HG03097 (cell line): ENCODE data around the gene SEC24B.
"Not testable (repeated sequence)": the region's sequence is repeated elsewhere in the genome, so short reads cannot be mapped to it uniquely, and the experiment has no call there.

Experiments used
- ATAC-seq: cut with Tn5 transposase; IDR thresholded peaks from one replicate; pipeline ENCODE4 v1.9.1; 2021; ENCODE audit not compliant: unreplicated experiment, low FRiP score

The SEC24B gene

DNA sequence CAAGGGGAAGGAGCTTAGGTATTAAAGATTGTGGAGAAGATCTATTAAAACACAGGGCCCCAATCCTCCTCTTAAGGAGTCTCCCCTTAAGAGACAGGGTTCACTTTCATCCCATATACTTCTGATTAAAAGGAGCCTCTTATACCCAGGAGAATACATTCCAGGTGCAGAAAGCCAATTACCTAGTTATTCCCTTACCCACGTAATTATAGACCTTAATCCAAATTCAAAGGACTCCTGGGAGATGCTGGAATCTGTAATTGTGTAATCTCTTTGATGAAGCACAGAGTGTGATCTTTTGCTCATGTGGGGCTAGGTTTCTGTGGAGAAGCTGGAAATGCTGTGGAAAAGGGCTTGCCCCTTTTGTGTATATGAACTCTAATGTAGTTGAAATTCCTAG lies 1.4 kb upstream of the SEC24B start:
- ATAC-seq, result no peak

DNA sequence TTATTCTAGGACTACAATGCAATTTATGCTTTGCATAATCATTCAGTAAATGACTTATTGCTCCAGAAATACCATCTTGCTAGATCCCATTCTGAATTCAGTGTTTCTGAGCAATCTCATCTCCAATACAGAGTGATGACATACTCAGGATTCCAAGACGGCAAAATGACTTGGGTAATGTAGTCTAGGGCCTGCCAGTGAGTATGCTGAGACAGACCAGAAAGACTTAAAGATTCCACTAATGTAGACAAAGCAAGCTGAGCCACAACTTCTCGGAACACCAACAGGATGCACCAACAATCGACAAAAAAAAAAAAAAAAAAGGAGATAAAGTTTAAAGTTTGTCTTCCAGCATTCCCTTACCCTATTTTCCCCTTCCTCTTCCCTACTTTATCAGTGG lies 919 bp upstream of the SEC24B start:
- ATAC-seq, result no peak

DNA sequence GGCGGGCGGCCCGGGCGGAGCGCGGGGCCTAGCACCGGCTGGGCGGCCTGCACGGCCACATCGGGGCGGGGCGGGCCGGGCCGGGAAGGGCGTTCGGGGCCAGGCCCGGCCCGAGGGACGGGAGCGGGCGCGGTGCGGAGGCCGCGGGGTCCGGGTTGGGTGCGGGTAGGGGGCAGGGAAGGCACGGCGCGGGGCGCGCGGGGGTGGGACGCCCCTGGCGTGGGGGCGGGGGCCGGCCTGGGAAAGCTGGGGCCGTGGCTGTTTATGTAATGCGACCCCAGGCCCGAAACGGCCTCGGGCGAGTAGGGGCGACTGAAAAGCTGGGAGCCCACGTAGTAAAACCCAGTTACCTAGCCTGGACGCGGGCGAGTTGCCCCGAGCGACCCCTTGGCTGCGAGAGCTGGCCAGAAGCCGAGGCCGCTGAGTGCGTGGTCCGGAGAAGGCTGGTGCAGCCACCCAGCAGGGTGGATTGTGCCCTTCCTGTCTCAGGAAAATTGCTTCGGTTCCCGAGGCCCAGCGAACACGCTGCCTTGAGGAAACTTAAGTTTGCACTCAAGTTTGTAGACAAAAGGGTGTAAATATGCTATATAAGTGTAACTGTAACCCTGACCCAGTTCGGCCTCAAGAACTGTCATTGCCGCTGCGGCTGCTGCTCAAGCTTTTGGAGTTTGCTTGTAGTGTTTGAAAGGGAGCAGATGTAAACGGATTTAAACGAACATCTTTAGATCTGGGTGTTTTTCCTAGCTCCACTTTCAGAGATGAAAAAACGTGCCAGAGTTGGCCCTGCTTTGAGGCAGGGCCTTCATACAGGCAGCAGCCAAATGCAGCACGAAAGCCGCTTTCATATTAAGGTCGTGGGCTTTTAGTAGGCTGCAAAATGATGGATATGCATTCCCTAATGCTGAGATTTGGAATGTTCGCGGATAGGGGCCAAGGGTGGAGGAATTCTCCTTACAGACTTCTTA lies 674 bp downstream of the SEC24B start:
- ATAC-seq, result peak; percentile 40

DNA sequence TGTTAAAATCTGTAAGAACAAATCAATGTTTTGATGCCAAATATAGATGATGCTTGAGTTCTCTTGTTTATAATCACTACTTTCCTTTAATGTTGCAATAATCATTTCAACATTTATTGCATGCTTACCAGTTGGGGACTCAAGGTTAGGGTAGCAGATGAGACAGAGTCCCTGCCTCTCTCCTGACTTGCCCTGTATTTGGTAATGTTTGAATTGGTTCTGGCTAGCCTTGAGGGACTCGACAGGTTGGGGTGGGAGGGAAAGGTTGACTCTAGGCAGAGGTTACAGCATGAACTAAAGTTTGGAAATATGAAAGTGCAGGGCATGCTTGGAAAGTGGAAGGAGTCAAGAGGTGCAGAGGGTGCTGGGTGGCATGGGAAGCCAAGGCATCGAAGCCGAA lies 2.0 kb downstream of the SEC24B start:
- no peak for ATAC-seq

DNA sequence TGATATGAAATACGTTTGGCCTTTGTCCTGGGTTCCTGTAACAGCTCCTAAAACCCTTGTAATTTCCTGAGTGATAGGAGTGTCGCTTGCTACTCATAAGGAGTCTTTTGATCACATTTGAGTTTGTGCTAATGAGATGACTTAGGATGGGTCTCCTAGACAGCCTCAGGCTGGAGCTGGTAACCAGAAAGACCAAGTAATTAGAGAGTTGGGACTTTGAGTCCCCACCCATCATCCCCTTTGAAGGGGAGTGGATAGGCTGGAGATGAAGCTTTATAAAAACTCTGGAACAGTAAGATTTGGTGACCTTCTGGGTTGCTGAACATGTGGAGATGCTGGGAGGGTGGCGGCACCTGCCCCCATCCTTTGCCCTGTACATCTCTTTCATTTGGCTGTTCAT lies 2.9 kb downstream of the SEC24B start:
- no peak for ATAC-seq

DNA sequence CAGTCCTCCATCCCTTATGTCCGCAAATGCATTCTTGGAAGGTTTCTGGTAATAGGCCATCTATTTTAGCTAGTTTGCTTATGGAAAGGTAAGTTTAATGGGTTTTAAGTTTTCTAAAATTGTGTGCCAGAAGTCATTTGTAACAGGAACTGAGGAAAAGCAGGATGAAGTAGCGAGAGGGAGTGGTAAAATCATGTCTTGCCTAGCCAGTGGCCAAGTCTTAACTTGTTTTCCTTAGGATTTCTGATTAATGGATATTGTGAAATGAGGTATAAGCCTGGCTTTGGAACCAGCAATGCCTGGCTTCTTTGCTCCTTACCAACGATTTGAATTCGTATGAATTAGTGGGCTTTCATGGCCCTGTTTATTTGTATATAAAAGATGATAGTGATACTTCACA lies 7.3 kb downstream of the SEC24B start:
- ATAC-seq, result no peak

DNA sequence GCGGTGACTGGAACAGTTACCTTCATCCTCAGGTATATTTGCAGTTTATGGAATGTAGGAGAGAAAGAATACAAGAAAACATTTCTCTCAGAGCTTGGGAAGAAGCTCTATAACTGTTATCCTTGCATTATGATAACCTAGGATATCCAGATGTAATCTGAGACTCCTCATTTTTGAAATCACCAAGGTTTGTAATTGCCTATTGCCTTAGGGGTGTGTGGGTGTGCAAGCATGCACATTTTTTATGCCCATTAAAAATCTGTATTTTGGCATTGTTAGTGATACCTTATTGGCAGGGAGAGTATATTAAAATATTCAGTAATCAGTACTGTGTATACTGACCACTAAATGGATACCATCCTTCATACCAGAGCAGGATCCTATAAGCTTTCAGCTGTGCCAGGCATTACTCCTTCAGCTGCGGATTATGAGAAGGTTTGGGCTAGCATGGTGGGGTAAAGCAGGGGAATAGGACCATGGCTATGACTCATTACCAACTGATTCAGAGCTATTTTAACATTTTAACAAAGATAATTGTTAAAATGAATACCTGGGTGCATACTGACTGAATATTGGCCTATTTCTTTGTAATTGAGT lies 8.3 kb downstream of the SEC24B start:
- ATAC-seq, result no peak

DNA sequence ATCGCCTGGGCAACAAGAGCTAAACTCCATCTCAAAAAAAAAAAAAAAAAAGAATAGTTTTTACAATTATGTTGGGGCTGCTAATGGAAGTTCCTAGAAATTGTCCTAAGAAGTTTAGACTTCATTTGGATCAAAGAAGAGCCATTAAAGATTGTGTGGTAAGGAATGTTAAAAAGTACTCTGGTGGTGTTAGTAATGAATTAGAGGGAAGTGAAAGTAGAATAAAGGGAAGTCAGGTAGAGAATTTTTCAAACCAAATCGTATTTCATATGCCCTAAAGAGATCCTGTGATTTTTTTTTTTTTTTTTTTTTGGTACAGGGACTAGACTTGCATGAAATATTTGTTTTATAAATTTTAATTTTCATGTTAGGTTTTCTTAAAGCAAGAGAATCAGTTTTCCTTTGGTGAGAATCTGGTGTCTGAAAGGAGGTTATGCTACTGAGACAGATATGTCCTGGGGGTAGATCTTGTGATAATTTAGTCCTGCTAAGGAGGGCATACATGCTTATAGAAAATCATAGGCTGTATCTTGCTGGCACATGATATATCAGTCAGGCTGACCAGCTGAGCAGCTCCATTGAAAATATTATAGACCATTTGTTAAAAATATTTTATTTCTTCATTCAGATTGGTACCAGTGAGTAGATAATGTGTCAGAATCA lies 10.7 kb downstream of the SEC24B start:
- no peak for ATAC-seq

DNA sequence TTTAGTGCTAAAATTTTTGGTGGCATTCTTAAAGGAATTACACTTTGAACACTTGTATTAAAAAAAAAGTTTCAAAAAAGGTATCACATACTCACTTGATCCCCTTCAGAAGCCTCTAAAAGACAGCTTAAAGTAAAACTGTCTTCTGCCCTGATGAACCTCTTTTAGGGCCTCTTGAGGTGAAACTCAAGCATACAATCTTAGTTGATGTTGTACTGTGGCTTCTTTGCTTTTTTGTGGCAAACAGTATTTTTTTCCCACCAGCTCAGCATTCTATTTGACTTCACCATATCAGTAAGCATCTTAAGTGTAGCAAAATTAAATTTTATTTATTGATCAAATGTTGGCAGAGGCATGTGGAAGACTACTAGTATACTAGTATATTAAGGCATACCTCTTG lies 13.7 kb downstream of the SEC24B start:
- ATAC-seq, result no peak

DNA sequence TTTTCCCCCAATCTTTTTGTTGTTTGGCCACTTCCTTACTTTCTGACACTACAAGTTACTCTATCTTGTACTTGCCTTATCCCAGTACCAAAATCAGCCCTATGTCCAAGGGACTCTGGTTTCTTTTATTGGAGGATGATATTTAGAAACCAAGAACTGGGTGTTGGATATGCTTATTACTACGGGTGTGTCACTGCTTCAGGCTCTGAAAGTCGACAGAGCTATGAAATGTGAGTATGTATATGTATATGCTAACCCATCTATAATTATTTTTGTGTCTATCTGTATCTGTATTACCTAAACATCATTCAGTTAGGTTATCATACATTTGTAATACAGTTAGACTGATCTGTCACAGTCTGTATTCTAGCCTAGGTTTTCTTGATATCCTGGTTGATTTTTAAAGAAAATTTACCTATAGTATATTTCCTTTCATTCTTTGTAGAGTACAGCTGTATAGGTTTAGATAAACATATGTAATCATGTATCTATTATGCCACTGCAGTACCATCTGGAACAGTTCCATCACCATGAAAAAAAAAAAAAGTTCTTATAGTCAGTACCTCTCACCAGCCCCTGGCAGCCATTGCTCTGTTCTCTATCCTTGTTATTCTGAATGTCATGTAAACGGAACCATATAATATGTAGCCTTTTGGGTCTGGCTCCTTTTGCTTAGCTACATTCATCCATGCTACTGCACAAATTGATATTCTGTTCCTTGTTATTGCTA lies 18.1 kb downstream of the SEC24B start:
- no peak for ATAC-seq

DNA sequence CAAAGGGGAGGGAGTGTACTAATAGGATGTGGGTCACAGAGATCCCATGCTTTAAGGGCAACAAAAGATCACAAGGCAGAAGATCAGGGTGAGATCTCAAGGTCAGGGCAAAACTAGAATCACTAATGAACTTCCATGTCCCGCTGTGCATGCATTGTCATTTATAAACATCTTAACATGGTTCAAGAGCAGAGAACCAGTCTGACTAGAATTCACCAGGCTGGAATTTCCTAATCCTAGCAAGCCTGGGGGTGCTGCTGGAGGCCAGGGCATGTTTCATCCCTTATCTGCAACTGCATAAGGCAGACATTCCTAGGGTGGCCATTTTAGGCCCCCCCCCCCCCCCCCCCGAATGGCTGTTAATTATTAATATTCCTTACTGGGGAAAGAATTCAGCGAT lies 19.5 kb downstream of the SEC24B start:
- not testable (repeated sequence) for ATAC-seq

DNA sequence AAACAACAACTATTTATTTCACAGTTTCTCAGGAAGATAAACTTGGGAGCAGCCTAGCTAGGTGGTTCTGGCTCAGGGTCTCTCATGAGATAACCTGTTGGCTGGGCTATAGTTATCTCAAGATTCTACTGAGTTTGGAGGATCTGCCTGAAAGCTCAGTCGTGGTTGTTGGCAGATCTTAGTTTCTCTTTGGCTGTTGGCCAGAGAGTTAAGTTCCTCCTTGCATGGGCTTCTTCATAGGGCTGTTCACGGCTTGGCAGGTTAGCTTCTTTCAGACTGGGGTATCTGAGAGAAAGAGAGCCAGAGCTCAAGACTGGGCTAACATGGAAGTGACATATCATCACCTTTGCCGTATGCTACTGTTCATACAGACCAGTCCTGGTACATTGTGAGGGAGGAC lies 28.7 kb downstream of the SEC24B start:
- no peak for ATAC-seq

DNA sequence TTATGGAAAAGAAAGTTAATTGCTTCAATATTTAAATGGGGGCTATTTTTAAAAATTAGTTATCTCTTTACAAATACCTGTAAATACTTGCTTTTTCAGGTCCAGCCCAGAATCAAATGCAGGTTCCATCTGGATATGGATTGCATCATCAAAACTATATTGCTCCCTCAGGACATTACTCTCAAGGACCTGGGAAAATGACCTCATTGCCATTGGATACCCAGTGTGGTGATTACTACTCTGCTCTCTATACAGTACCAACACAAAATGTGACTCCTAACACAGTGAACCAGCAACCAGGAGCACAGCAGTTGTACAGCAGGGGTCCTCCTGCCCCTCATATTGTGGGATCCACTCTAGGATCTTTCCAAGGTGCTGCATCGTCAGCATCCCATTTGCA lies 29.2 kb downstream of the SEC24B start:
- ATAC-seq, result no peak

DNA sequence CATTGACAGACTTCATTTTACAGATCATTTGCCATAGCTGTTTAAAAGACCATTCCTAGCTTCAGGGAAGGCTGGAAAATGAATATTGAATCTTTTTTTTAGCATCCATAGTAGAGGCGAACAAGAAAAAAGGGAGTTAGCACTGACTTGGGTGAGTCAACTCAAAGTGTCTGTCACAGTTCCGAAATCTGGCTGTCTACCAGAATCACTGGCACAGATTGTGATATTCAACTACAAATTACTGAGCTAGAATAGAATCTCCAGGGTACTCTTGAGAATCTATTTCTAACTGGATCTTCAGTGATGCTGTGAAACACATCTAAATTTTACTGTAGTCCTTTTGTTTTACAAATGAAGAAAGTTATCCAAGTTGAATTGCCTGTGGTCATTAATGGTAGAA lies 31.5 kb downstream of the SEC24B start:
- no peak for ATAC-seq

DNA sequence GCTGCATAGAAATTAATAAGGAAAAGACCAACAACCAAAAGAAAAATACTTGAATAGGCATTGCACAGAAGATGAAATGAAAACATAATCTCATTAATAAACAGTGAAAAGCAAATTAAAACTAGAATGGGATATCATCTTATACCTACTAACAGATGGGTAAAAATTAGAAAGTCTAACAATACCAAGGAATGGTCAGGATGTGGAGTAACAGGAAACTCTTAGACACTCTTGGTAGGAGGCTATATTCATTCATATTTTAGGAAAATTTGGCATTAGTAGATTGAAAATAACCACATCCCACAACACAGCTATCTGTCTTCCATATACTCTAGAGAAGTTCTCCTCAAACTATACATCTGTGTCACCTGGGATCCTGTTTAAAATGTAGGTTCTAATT lies 36.3 kb downstream of the SEC24B start:
- ATAC-seq, result no peak

DNA sequence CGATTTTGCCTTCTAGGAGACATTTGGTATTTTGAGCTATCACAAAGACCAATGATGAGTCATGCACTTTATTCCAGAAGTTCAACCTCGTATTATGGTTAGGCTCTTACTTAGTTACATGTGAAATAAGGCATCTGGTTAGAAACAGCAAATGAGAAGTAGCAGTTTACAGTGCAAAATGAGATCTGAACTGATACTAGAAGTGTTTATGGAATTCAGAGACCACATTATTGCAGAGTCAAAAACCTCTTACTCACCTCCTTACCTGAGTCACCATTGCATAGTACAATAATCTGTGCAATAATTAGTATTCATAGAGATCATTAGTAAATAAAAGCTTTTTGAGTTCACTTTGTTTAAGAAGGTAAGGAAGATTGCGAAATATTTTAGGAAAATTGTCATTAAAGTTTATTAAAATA lies 38.7 kb downstream of the SEC24B start:
- no peak for ATAC-seq

DNA sequence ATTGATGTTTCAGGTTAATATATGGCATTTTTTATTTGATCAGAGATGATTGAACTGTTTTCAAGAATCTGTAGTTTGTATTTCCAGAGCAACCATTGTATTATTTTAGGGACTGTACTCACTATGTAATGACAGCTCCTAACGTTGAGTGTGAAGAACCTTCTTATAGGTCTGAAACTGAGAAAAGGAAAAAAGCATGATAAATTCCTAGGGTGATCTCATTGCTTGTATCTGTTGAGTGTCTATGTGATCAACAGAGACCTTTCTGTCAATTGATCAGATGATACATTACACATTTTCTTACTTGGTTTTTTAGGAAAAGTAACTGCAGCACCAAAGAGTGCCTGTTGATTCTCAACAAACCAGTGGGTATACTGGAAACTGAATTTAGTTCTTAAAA lies 40.2 kb downstream of the SEC24B start:
- ATAC-seq, result no peak

DNA sequence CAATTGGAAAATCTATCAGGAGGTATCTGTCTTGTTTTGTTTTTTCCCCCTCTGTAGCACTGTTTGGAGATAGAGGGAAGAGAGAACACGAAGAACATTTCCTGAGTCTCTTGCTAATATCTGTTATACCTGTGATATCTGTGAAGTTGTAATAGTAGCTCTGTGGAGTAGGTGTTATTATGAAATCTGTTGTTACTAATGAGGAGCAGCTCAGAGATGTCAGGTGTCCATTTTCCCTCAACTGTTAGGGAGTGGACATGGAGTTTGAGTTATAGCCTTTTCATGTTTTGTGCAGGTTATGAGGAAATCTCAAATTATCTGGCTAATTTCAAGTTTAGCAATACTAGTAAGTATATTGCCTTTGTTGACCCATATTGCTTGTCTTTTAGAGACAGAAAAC lies 52.4 kb downstream of the SEC24B start:
- ATAC-seq, result no peak

DNA sequence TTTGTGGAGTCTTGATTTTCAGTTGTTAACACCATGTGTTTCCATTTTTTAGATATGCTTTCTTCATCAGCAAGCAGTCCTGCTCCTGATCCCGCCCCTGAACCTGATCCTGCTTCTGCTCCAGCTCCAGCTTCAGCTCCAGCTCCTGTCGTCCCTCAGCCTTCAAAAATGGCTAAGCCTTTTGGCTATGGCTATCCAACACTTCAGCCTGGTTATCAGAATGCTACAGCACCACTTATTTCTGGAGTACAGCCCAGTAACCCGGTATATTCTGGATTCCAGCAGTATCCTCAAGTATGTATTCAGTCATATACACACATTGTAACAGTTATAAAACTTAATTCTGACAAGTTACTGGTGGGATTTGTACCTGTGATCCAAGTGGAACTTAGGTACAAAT lies 60.9 kb downstream of the SEC24B start:
- ATAC-seq, result no peak

DNA sequence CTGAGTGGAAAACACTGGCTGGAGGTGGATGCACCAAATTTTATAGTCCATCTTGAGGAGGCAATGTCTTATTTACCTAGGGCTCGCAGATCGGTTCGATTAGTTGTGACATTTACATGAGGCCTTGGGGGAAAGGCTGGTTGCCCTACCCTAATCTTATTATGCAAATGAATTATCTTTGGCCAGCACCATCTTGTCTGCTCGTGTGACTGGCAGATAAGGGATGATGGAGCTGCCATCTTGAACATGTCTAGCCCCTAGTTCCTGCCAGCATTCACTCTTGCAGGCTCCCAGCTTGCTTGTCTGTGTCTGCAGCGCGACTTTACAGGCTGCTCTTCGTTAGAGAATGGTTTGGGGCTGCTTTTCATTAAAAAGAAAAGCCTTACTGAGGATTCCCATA lies 61.9 kb downstream of the SEC24B start:
- ATAC-seq, result no peak

DNA sequence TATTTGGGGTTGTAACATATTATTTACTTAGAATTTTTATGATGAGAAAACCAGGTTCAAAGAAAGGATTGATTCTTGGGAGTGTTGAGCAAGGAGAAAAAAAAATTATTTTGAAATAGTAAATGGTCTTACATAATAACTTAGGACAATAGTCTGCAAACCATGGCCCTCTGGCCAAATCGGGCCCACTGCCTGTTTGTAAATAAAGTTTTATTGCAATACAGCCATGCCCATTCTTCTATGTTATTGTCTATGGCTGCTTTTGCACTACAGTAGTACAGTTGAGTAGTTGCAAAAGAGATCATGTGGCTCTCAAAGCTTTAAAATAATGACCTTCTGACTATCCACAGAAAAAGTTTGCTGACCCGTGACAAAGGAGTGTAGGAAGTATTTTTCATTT lies 63.3 kb downstream of the SEC24B start:
- ATAC-seq, result no peak
